K562 (cell line): Measurements from ENCODE around the gene ZNF420. TPM values are rescaled to one million over a fixed set of nuclear protein-coding genes. Genes with fewer than 3 reads are reported as not detected.

Experiments used
- BRD4 ChIP-seq: fragments of 200-600 bp; sonication (generic); IDR thresholded peaks from 2 replicates; pipeline ENCODE4 v1.6.1; 2017; ENCODE audit warnings: inconsistent platforms
- C11orf30 ChIP-seq: fragments of 450-650 bp; IDR thresholded peaks from 2 replicates; pipeline ENCODE4 v1.6.1; 2016; ENCODE audit warnings: low read depth, mild to moderate bottlenecking
- DACH1 ChIP-seq: fragments of 450-650 bp; IDR thresholded peaks from 2 replicates; pipeline ENCODE4 v1.6.1; 2018; ENCODE audit not compliant: partially characterized antibody
- ESRRB ChIP-seq: fragments of 250-450 bp; sonication (Bioruptor Pico); IDR thresholded peaks from 2 replicates; pipeline ENCODE4 v1.5.0; 2020; ENCODE audit warnings: mild to moderate bottlenecking, moderate library complexity, borderline replicate concordance
- ETV6 ChIP-seq, 3 experiments: fragments of 150-350 bp in 1 of 3; sonication (generic) in 1 of 3; formaldehyde crosslinking in 1 of 3; IDR thresholded peaks; 2 replicates each; pipeline versions ENCODE4 v1.6.1 to v1.8.0; 2014 to 2022; ENCODE audit warnings: borderline replicate concordance in 2 of 3, low read depth in 2 of 3, antibody characterized with exemption in 1 of 3, low read length in 1 of 3, mild to moderate bottlenecking in 1 of 3, missing genetic modification reagents in 1 of 3
- MLLT1 ChIP-seq, 2 experiments: fragments of 450-650 bp; IDR thresholded peaks; 2 replicates each; pipeline ENCODE4 v1.6.1; 2016
- MYBL2 ChIP-seq, 2 experiments: fragments of 450-650 bp in 1 of 2; sonication (generic) in 1 of 2; formaldehyde crosslinking in 1 of 2; IDR thresholded peaks; 2 replicates each; pipeline versions ENCODE4 v1.6.1 to v1.8.1; 2017 to 2022; ENCODE audit warnings: borderline replicate concordance in 1 of 2, inconsistent platforms in 1 of 2, low read depth in 1 of 2, mild to moderate bottlenecking in 1 of 2, missing genetic modification reagents in 1 of 2, moderate library complexity in 1 of 2
- NR0B1 ChIP-seq: fragments of 450-650 bp; IDR thresholded peaks from one replicate; pipeline ENCODE4 v1.6.1; 2018; ENCODE audit warnings: mild to moderate bottlenecking, moderate library complexity; ENCODE audit not compliant: partially characterized antibody
- RBBP5 ChIP-seq: fragments of 200-600 bp; sonication (generic); IDR thresholded peaks from 2 replicates; pipeline ENCODE4 v1.6.1; 2012; ENCODE audit warnings: borderline replicate concordance, mild to moderate bottlenecking, low read length, control low read depth, inconsistent platforms; ENCODE audit not compliant: insufficient read depth, poor library complexity, severe bottlenecking
- SRSF1 ChIP-seq: fragments of 200-400 bp; formaldehyde crosslinking; IDR thresholded peaks from 2 replicates; pipeline ENCODE4 v1.6.1; 2017; ENCODE audit warnings: mild to moderate bottlenecking, low read depth, low read length, moderate library complexity
- SRSF3 ChIP-seq: fragments of 200-400 bp; formaldehyde crosslinking; IDR thresholded peaks from 2 replicates; pipeline ENCODE4 v1.6.1; 2016; ENCODE audit warnings: mild to moderate bottlenecking, low read length, moderate library complexity; ENCODE audit not compliant: insufficient read depth
- SUPT5H ChIP-seq: fragments of 450-650 bp; IDR thresholded peaks from 2 replicates; pipeline ENCODE4 v1.6.1; 2016
- ZBTB33 ChIP-seq: sonication (generic); formaldehyde crosslinking; IDR thresholded peaks from 2 replicates; pipeline ENCODE4 v1.8.1; 2023; ENCODE audit warnings: mild to moderate bottlenecking, missing genetic modification reagents
- ZMIZ1 ChIP-seq, 2 experiments: fragments of 150-350 bp in 1 of 2; IDR thresholded peaks; 2 replicates each; pipeline ENCODE4 v1.6.1; 2012 to 2016; ENCODE audit warnings: low read depth in 2 of 2, low read length in 2 of 2, mild to moderate bottlenecking in 1 of 2, moderate library complexity in 1 of 2
- ZNF121 ChIP-seq: sonication (generic); formaldehyde crosslinking; conservative IDR thresholded peaks from 2 replicates; pipeline ENCODE4 v1.8.0; 2022; ENCODE audit warnings: missing genetic modification reagents
- ZNF212 ChIP-seq: fragments of 450-650 bp; formaldehyde crosslinking; IDR thresholded peaks from 2 replicates; pipeline ENCODE4 v1.4.0; 2020; ENCODE audit warnings: mild to moderate bottlenecking
- ZNF253 ChIP-seq: fragments of 250-450 bp; sonication (Bioruptor Pico); conservative IDR thresholded peaks from 2 replicates; pipeline ENCODE4 v1.6.1; 2021; ENCODE audit warnings: mild to moderate bottlenecking
- ZNF57 ChIP-seq: fragments of 450-650 bp; formaldehyde crosslinking; IDR thresholded peaks from 2 replicates; pipeline ENCODE4 v1.4.0; 2020; ENCODE audit warnings: mild to moderate bottlenecking, moderate library complexity
- polyA plus RNA-seq, 8 experiments: library from polyadenylated mRNA; depleted of rRNA in 4 of 8; stranded (reverse) in 5 of 8; unstranded in 3 of 8; fragments of >200 nt; fragmentation: Nextera tagmentation in 2 of 8; fragmentation: Illumina TruSeq in 1 of 8; extraction: Ambion mirVana in 2 of 8; extraction: Trizol in 1 of 8; gene quantifications; 2 replicates each; pipeline versions ENCODE4 v1.2.1 to v1.2.3, GENCODE V29; 2011 to 2014; ENCODE audit warnings: inconsistent platforms in 1 of 8, missing spikeins in 1 of 8
- total RNA-seq, 7 experiments: library from RNA; depleted of rRNA in 6 of 7; stranded (reverse); fragments of >200 nt in 6 of 7; fragmentation: Illumina TruSeq in 2 of 7; extraction: Trizol in 2 of 7; gene quantifications; 2 replicates each; pipeline versions ENCODE4 v1.2.1 to v1.2.3, GENCODE V29; 2011 to 2021; ENCODE audit warnings: low replicate concordance in 1 of 7

ZNF420 gene
- total and polyA plus RNA-seq, 9 of the 15 experiments (the other 6 are each of a cell fraction or from before 2014, with no cell fraction given): 2.6 to 7.2 (median 5.1) TPM

GRCh38 chr19:37077934-37078716 lies at the start of gene ZNF420 (continued):
- TF ChIP-seq RBBP5 (peak; percentile 96), C11orf30 (no peak), ESRRB (CRISPR knock-in tag) (no peak), MYBL2 (IDR thresholded peaks at IDR 0.05; ENCODE audit: low read depth) (no peak), MYBL2 (CRISPR knock-in tag; IDR thresholded peaks at IDR 0.05; ENCODE audit: borderline replicate concordance) (no peak), SUPT5H (peak; percentile 67; the same call in 1 of the 2 replicates), BRD4 (no peak), SRSF3 (no peak), SRSF1 (no peak), DACH1 (no peak), ZNF212 (CRISPR knock-in tag) (no peak), ZBTB33 (CRISPR knock-in tag) (no peak), ZNF121 (CRISPR knock-in tag) (no peak), ZMIZ1 (IDR thresholded peaks at IDR 0.05; ENCODE audit: low read depth in 2 of 2, low read length in 2 of 2) (no peak), ZNF57 (CRISPR knock-in tag) (no peak), ETV6 (IDR thresholded peaks at IDR 0.05; ENCODE audit: borderline replicate concordance in 1 of 2, low read depth in 2 of 2, low read length in 1 of 2) (no peak), ETV6 (CRISPR knock-in tag; IDR thresholded peaks at IDR 0.05; ENCODE audit: borderline replicate concordance) (no peak), NR0B1 (no peak), MLLT1 (IDR thresholded peaks at IDR 0.05) (no peak), ZNF253 (no peak)
